CD4-positive, alpha-beta T cell treated with Interleukin-12 subunit alpha and Interleukin-12 subunit beta, for 1 hour (primary cell): Measurements from ENCODE around the gene AKAP12.
A peak's percentile ranks its signal among the peaks of the same experiment; 100 is the strongest.
"Not testable (repeated sequence)": the region's sequence is repeated elsewhere in the genome, so short reads cannot be mapped to it uniquely, and the experiment has no call there.

Experiments used
- DNase-seq: peaks from one replicate; pipeline ENCODE4 v3.0.0-alpha.2; 2020

Gene AKAP12

GRCh38 chr6:151317103-151317994 is 77.6 kb downstream of the AKAP12 start:
- no peak for DNase-seq

- no peak for DNase-seq
Measured at GRCh38 chr6:151317995-151318365, 78.2 kb downstream of the AKAP12 start.

- no peak for DNase-seq
Measured at GRCh38 chr6:151320140-151320539, 80.4 kb downstream of the AKAP12 start.

- DNase-seq, result no peak
Measured at GRCh38 chr6:151321438-151321837, 81.7 kb downstream of the AKAP12 start.

GRCh38 chr6:151322570-151322969 is 82.8 kb downstream of the AKAP12 start:
- DNase-seq, result no peak

- DNase-seq, result peak; percentile 70
Measured at GRCh38 chr6:151323791-151324487, 84.2 kb downstream of the AKAP12 start.

GRCh38 chr6:151324488-151324825 is 84.7 kb downstream of the AKAP12 start:
- DNase-seq, result peak; percentile 4

- DNase-seq, result no peak
Measured at GRCh38 chr6:151325075-151326050, 85.6 kb downstream of the AKAP12 start.

GRCh38 chr6:151326116-151326825 is 86.5 kb downstream of the AKAP12 start:
- DNase-seq, result no peak

GRCh38 chr6:151327101-151327500 is 87.3 kb downstream of the AKAP12 start:
- no peak for DNase-seq

- DNase-seq, result no peak
Measured at GRCh38 chr6:151330130-151330696, 90.4 kb downstream of the AKAP12 start.

GRCh38 chr6:151335930-151336329 is 96.2 kb downstream of the AKAP12 start:
- no peak for DNase-seq

GRCh38 chr6:151338651-151339200 is 99.0 kb downstream of the AKAP12 start:
- no peak for DNase-seq

- DNase-seq, result no peak
Measured at GRCh38 chr6:151339369-151339768, 99.6 kb downstream of the AKAP12 start.

- no peak for DNase-seq
Measured at GRCh38 chr6:151340219-151340978, 100.6 kb downstream of the AKAP12 start.

- no peak for DNase-seq
Measured at GRCh38 chr6:151341476-151342195, 101.9 kb downstream of the AKAP12 start.

- DNase-seq, result not testable (repeated sequence)
Measured at GRCh38 chr6:151342750-151343149, 103.0 kb downstream of the AKAP12 start.

GRCh38 chr6:151349651-151350270 is 110.0 kb downstream of the AKAP12 start:
- no peak for DNase-seq

- DNase-seq, result no peak
Measured at GRCh38 chr6:151350442-151351145, 110.8 kb downstream of the AKAP12 start.
